HG02870 (cell line): ENCODE results near the gene SYNGR3.
A peak's percentile ranks its signal among the peaks of the same experiment; 100 is the strongest.

Experiments used
- ATAC-seq: cut with Tn5 transposase; IDR thresholded peaks from one replicate; pipeline ENCODE4 v1.9.1; 2021; ENCODE audit warnings: mild to moderate bottlenecking, moderate library complexity; ENCODE audit not compliant: unreplicated experiment

The SYNGR3 gene

GRCh38 chr16:1991948-1992703 is 2.4 kb downstream of the SYNGR3 start:
- ATAC-seq: no peak

- no peak for ATAC-seq
These were observed 3.0 kb downstream of the SYNGR3 start for GRCh38 chr16:1992704-1993317.

GRCh38 chr16:1993731-1994131 is 4.0 kb downstream of the SYNGR3 start:
- ATAC-seq: no peak

- no peak for ATAC-seq
These were observed 8.0 kb downstream of the SYNGR3 start for GRCh38 chr16:1997494-1998359.

GRCh38 chr16:1998360-1998835 is 8.6 kb downstream of the SYNGR3 start:
- no peak for ATAC-seq

- no peak for ATAC-seq
These were observed 9.4 kb downstream of the SYNGR3 start for GRCh38 chr16:1998852-1999801.

GRCh38 chr16:1999866-2000514 is 10.2 kb downstream of the SYNGR3 start:
- ATAC-seq: no peak

GRCh38 chr16:2001035-2001434 is 11.3 kb downstream of the SYNGR3 start:
- ATAC-seq: no peak

GRCh38 chr16:2001456-2002355 is 11.9 kb downstream of the SYNGR3 start:
- no peak for ATAC-seq

GRCh38 chr16:2002406-2003230 is 12.8 kb downstream of the SYNGR3 start:
- no peak for ATAC-seq

- ATAC-seq: no peak
These were observed 13.6 kb downstream of the SYNGR3 start for GRCh38 chr16:2003231-2003826.

- ATAC-seq: peak; percentile 54
These were observed 14.3 kb downstream of the SYNGR3 start for GRCh38 chr16:2003827-2004641.

- ATAC-seq: no peak
These were observed 15.2 kb downstream of the SYNGR3 start for GRCh38 chr16:2004795-2005517.

GRCh38 chr16:2005646-2006045 is 15.9 kb downstream of the SYNGR3 start:
- no peak for ATAC-seq

GRCh38 chr16:2006317-2006716 is 16.5 kb downstream of the SYNGR3 start:
- ATAC-seq: no peak
